ENCODE measurements around the gene DPPA3.
"Not testable (repeated sequence)": the region's sequence is repeated elsewhere in the genome, so short reads cannot be mapped to it uniquely, and the experiment has no call there.

- TF ChIP-seq CTCF, POLR2A (IDR thresholded peaks at IDR 0.05): not testable (repeated sequence)
Measured at GRCh38 chr12:7755668-7756067, 44.4 kb downstream of the DPPA3 start.
